ENCODE data around the gene ZNF415.

DNA sequence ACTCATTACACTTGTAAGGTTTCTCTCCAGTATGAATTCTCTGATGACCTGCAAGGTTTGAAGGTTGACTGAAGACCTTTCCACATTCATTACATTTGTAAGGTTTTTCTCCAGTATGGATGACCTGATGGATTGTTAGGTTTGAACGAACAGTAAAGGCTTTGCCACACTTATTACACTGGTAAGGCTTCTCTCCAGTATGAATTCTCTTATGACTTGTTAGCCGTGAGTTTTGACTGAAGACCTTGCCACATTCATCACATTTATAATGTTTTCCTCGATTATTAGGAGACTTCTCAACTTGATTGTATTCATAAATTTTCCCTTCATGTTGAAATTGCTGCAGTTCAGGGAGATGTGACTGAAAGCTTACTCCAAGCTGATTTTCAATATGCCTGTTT, 33.0 kb upstream of the ZNF415 start:
- TF ChIP-seq, protein P1, sequence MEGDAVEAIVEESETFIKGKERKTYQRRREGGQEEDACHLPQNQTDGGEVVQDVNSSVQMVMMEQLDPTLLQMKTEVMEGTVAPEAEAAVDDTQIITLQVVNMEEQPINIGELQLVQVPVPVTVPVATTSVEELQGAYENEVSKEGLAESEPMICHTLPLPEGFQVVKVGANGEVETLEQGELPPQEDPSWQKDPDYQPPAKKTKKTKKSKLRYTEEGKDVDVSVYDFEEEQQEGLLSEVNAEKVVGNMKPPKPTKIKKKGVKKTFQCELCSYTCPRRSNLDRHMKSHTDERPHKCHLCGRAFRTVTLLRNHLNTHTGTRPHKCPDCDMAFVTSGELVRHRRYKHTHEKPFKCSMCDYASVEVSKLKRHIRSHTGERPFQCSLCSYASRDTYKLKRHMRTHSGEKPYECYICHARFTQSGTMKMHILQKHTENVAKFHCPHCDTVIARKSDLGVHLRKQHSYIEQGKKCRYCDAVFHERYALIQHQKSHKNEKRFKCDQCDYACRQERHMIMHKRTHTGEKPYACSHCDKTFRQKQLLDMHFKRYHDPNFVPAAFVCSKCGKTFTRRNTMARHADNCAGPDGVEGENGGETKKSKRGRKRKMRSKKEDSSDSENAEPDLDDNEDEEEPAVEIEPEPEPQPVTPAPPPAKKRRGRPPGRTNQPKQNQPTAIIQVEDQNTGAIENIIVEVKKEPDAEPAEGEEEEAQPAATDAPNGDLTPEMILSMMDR (IDR thresholded peaks at IDR 0.05) = no peak
- TF ChIP-seq POLR2A (IDR thresholded peaks at IDR 0.05) (no peak), POLR2AphosphoS5 (IDR thresholded peaks at IDR 0.05) (no peak)
